Astrocyte (in vitro differentiated cells and primary cell): ENCODE data around the gene LYL1.

Experiments
- EZH2 ChIP-seq: IDR thresholded peaks from 2 replicates; pipeline ENCODE4 v1.6.1; 2012; ENCODE audit warnings: mild to moderate bottlenecking, low read length, inconsistent platforms; ENCODE audit not compliant: insufficient read depth
- TF ChIP-seq, protein P1 (sequence below): IDR thresholded peaks from 2 replicates; pipeline ENCODE4 v1.5.1; 2011; ENCODE audit warnings: low read depth, mild to moderate bottlenecking, inconsistent platforms, low read length, moderate library complexity; ENCODE audit not compliant: insufficient read depth

DNA sequence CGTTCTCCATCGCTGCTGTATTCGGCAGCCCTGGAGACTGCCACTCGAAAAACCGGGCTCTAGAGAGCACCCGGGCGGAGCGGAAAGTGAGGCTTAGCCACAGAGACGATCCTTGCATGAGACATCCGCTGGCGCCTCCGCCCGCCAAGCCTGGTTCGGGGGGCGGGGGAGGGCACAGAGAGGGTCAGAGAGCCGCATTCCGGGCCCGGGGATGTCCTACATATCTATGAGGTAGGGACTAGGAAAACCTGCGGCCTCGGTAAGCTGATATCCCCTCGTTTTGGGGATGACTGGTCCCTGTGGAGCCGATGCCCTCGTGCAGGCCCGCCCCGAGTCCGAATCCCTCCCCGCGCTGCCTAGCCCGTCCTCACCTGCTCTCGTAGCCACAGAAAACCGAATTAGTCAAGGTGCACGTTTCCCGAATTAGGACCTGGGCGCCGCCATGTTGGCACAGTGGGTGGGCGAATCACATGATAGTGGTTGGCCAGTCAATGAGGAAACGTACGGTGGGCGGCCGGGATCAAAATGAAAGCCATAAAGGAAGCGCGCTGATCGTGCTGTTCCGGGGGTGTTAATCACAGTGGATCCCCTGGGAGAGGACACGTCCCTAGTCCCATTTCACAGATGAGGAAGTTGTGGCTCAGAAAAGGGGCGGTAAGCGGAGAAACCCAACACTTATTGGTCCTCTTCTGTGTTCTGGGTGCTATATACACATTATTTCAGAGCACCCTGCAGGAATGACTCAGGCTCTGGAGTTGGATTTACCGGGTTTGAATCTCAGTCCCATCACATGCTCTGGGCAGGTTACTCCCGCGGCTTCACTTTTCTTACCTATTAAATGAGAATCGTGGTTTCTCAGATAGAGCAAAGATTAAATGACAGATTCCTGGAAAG is 13.9 kb upstream of the LYL1 start, which contains the start of gene TRMT1:
- TF ChIP-seq, protein P1, sequence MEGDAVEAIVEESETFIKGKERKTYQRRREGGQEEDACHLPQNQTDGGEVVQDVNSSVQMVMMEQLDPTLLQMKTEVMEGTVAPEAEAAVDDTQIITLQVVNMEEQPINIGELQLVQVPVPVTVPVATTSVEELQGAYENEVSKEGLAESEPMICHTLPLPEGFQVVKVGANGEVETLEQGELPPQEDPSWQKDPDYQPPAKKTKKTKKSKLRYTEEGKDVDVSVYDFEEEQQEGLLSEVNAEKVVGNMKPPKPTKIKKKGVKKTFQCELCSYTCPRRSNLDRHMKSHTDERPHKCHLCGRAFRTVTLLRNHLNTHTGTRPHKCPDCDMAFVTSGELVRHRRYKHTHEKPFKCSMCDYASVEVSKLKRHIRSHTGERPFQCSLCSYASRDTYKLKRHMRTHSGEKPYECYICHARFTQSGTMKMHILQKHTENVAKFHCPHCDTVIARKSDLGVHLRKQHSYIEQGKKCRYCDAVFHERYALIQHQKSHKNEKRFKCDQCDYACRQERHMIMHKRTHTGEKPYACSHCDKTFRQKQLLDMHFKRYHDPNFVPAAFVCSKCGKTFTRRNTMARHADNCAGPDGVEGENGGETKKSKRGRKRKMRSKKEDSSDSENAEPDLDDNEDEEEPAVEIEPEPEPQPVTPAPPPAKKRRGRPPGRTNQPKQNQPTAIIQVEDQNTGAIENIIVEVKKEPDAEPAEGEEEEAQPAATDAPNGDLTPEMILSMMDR, result no peak
- TF ChIP-seq EZH2, result no peak
